GM19455 (cell line): Measurements from ENCODE around the gene TMEM212.

Experiments used
- ATAC-seq: cut with Tn5 transposase; IDR thresholded peaks from one replicate; pipeline ENCODE4 v1.9.1; 2021; ENCODE audit not compliant: unreplicated experiment

TMEM212 gene

DNA sequence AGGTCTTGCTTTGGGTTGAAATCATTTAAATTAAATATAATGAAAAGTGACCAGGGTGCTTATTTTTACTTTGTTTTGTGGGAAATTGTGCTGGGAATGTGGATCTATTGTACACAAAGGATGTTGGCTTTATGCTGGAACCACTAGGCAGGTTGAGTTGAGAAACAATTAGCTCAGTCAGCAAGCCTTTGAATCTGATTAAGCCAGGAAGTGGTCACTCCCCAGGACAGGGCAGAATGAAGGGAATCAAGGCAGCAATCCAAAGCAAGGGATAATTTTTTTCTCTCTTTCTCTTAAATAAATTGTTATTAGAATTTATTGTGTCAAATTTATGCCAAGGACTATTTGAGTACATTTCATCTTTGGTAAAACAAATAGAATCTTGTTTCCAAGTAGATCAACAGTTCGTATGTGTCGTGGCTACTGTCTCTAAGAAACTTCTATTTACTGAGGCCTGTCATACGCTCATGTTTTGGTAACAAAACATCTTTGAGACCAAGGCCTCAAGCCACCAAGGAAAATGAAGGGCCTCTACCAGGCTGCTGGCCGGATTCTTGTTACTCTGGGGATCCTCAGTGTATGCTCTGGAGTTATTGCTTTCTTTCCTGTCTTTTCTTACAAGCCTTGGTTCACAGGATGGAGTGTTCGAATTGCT, at the start of gene TMEM212:
TSS of gene TMEM212 (plus strand) at position 486 of the 655 bp plus-strand sequence. CDS start at position 521, 35 bp downstream.
- ATAC-seq: no peak

DNA sequence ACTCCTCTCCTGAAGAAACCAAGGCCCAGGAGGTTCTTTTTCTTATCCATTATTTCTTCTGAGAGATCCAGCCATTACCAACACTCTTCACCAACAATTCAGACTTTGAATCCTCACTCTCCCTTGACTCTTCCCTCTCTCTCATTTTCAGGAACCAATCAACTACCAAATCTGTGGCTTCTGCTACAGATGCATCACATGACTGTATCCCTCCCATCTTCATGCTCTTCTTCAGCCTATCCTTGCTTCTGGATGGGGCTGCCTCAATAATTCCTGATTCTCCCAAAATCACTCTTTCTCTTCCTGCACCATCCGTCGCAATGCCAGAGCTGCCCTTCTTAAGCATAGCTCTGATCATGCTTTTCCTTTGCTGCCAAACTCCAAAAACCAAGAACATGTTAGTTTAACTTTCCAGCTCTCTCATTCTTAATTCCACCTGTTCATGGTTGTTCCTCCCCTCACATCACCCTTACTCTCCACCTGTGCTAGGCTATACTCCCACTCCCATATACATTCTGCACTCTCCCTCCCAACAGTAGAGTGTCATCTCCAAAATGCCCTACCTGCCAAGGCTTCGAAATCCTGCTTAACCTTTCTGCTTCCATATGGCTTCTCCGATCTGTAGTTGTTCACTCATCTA, 46.4 kb upstream of the TMEM212 start:
- ATAC-seq: no peak

DNA sequence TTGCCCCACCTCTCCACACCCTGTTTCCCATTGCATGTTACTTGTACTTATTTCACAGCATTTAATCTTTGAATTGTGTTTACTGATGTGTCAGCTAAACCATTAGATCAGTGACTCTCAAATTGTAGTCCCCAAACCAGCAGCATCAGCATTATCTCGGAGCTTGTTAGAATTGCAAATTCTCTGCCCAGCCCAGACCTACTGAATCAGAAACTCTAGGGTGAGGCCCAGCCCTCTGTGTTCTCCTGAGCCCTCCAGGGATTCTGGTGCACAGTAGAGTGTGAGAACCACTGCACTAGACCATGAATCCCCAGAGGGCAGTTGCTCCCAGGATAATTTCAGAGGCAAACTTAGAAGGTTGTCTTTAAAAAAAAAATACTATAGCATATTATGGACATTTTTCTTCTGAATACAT, 45.9 kb upstream of the TMEM212 start:
- no peak for ATAC-seq

DNA sequence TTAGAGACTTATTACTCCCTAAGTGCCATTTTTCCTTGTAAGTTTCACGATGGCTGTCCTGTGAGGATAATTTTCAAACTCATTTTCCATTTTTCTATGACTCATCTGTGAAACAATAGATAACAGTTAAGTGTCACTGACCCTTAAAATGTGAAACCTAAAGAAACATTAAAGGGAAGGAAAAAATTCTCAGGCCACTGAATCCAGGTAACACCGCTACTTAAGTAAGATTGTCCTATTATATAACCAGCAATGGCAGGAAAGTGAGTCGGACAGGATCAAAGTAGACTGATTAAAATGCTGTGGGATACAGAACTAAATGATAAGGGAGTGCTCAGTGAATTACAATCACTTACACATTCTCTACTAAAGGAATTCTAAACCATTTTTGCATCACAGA, 45.3 kb upstream of the TMEM212 start:
- no peak for ATAC-seq

DNA sequence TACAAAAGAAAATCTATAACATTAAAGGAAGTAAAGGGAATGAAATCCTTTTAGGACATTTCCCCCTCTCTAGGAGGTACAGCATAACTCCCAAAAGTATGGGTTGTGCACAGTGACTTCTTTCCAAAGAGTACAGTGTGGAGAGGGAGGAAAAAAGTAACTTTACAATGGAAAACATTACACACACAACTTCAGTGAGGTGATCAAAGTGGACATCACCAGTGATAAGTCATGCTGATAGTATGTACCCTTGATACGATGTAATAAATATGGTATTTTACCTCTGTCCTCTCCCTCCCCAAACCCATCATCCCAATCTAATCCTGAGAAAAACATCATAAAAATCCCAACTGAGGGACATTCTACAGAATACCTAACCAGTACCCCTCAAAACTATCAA, 43.6 kb upstream of the TMEM212 start:
- no peak for ATAC-seq

DNA sequence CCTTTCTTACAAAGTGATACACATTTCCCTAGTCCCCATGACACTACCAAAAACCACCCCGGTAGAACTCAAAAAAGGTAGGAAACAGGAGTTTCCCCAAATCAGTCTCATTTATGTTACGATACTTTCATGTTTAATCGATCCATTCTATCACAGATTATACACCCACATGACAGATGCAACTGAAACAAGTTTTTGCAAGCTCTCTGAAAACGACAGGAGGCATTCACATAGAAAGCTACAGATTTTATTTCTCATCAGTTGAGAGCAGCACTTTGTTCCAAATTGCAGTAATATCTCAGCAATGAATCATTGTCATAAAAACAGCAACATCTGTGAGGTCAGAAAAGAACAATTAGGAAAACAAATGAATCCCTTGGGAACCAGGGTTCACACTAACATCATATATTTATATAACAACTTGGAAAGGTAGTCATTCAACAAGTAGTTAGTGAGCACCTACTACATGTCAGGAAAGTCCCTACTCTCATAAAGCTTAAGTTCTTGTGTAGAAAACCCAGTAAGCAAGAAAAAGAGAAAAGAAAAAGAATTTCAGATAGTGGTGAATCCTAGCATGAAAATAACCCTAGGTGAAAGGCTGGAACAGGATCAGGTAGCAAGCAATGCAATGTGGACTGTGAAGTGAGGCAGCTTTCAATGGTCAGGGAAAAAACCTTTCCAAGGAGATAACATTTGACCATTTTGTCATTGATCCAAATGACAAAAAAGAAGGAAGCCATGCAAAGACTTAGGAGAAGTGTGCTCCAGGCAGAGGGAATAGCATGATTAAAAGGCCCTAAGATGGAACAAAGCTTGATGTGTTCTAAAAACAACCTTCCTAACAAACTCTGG, 41.2 kb upstream of the TMEM212 start:
- ATAC-seq: no peak

DNA sequence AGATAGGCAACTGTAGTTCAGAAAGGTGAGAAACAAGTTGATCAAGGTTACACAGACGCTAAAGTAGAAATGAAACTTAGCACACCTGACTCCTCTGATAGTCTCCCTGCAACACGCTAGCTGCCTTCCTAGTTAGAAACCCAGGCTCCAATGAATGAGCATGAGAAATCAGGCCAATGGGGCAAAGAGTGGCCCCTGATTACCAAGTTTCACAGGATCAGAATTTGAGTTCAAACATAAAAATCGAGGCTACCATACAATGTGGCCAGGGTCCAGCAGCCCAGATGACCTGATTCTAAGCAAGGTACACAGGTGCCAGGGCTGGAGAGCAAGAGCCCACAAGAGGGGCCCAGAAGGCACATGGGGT, 40.6 kb upstream of the TMEM212 start:
- no peak for ATAC-seq

DNA sequence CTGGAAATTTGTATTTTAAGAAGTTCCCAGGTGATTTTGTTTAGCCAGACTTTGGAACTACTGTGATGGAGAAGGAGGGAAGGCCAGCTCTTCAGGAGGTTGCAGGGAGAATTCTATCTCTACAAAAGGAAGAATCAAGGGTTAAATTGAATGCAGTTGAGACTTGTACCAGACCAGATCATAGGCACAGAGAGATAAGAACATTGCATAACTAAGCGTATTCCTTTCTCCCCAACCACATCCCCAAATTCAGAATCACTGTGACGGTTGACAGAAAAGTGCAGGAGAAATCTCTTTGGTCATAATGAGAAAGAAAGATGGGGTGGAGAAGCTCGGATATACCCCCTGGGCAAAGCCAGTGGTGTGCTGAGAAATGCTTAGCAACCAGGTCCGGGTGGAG, 40.1 kb upstream of the TMEM212 start:
- no peak for ATAC-seq

DNA sequence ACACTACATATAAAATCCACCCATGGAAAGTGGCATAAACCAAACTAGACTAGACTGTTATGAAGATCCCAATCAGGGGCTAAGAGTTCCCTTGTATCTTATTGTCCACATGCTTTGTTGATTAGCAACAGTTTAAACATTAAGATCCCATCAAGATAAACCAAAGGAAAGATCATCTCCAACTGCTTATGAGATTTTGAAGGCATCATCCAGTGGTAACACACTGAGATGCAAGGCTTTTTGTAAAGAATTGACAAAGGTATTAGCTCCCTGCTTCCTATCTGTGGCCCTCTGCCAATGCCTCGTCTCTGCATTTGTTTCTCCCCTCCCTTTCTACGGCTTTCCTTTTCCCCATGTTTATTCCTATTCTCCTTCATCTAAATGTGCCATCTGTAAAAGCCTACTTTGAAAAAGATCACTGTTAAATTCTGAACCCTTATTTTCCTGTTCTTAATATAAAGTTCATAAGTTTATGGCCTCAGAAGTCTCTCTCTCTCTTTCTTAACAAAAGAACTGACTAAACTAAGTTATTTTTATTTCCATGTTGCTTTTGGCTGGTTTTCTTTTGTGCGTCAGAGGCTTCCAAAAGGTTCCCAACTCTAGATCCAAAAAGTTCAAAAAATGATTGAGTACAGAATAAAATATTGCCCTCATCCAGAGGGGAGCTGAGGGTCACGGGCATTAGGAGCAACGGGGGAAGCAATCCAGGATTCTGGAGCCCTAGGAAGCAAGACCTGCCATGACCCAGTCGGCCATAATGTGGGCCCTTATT, 38.3 kb upstream of the TMEM212 start:
- no peak for ATAC-seq

DNA sequence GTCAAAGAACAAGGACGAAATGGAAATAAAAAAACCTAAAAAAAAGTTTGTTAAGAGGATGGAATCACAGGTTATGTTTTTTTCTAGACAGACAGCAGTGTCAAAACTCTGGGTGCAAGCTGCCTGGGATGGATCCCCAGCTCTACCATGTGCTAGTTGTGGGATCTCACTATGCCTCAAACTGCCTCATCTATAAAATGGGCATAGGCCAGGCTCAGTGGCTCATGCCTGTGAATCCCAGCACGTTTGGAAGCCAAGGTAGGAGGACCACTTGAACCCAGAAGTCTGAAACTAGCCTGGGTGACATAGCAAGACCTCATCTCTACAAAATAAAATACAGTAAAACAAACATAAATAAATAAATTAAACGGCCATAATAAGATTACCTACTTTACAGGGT, 37.5 kb upstream of the TMEM212 start:
- ATAC-seq: no peak

DNA sequence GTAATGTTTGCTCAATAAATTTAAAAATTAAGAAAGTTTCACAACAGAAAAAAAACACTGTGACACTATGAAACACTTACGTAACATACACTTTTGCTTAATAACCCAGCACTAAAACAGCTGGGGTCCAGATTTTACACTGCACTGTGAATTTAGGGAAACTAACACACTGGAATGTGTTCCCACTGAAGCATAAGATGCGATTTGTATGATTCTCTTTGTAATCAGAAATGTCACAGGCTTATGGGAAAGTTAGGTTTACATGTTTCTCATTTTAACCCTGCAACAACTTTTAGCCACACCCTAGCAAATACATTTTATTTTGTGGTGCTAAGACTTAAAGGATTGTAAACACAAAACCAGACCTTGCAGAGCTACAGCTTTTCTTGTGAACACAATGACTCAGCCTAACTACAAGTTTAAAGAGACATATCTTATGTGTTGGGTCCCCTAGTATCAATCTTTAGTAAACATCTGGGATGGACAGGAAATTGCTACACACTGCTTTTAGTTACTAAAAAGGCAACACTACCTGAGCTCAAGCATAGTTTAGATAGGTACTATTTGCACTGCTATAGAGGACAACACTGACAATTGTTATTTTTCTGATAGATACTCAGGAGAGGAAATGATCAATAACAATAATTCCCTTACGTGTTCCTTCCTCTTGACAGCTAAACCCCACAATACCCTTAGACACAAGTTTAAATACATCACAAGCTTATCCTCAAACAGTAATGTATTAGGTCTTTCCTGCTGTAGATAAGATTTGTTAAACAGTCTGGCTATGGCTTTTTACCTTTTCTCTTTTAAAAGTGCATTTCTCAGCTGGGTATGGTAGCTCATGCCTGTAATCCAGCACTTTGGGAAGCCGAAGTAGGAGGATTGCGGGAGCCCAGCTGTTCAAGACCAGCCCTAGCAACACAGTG, 36.7 kb upstream of the TMEM212 start:
- no peak for ATAC-seq

DNA sequence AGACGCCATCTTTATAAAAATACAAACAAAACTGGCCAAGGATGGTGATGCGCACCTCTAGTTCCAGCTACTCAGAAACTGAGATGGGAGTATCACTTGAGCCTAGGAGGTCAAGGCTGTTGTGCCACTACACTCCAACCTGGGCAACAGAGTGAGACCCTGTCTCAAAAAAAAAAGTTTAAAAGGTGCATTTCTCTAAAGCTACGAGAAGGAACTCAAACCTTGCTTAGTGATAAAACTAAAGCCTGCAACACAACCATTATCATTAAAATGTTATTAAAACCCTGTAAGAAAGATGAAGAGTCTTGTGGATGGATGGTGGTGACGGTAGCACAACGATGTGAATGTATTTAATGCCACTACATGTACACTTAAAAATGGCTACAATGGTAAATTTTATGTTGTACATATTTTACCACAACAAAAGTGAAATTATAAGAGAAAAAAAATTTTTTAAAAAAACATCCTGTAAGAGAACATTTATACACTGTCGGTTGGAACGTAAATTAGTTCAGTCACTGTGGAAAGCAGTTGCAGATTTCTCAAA, 35.9 kb upstream of the TMEM212 start:
- no peak for ATAC-seq

DNA sequence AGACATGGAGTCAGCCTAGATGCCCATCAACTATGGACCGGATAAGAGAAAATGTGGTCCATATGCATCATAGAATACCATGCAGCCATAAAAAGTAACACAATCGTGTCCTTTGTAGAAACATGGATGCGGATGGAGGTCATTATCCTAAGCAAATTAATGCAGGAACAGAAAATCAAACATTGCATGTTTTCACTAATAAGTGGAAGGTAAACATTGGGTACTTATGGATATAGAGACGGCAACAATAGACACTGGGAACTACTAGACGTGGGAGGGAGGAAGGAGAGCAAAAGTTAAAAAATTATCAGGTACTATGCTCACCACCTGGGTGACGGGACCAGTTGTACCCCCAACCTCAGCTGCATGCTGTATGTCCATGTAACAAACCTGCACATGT, 35.3 kb upstream of the TMEM212 start:
- no peak for ATAC-seq

DNA sequence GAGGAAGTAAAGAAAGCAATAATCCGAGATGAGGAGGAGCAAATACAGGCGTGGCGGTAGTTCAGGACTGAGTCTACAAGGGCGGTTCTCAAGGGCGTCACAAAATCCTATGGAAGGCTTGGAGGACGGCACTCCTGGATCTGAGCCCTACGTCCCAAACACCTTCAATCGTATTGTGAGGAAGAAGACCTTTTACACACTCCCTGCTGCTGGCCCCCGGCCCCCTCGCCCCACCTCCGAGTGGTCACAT, 33.6 kb upstream of the TMEM212 start:
- peak; percentile 16 for ATAC-seq

DNA sequence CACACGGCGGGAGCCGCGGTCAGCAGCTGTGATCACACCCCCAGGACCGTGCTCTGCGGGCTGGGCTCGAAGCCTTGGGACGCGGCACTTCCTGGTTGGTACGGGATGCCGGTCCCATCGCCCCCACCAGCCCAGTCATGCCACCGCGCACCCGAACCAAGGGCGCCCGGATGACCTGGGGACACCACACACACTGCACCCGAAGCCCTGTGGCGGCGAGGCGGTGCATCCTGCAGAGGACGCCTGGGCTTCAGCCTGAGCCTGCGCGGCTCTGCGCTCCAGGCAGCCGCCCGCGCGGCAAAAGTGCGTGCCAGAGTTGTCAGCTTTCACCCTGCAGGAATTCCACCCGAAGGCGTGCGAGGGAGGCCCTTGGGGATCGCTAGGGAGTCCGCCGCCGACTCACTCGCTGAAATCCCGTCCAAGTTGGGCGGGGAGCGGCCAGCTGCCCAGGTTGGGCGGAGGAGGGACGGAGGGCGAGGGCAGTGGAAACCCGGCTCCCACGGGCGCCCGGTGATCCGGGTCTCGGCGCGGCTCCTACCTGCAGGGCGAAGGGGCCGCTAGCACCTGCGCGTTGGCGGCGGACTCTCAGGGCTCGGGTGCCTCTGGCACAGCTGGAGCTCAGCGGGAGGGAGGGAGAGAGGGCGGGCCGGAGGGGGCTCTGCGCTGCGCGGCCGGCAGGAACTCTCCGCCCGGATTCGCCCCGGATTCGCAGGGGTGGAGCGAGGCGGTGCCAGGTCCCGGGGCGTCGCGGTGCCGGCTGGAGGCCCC, 33.1 kb upstream of the TMEM212 start, which contains the start of gene PLD1:
TSS of gene PLD1 (minus strand) at position 623 of the 768 bp plus-strand sequence. CDS start 72,432 bp downstream, outside the sequence.
- peak; percentile 72 for ATAC-seq

DNA sequence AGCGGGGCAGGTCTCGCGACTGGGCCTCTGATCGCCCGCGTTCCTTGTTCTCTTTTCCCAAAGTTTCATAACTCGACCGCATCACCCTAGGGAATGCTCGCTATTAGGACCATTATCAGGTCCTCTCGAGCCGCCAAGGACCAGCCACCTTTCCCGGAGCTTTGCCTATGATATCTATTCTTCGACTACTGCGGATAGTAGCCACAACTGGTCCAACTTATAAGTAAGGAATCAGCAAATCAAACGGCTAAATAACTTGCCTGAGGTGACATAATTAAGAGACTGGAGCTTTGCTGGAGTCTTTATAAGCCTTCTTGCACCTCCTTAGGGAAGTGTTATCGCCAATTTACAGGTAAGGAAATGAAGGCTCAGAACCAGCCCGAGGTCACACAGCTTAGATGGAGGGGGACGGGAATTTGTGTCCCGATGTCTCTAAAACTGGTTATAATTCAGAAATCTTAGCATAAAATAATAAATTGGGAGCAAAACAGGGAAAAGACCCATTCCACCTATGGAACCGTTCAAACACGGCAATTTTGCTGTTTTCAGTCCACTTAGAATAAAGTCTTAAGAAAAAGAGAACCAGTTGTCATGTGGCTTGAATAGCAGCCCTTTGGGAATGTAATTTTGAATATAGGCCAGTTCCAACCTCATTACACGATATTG, 32.4 kb upstream of the TMEM212 start:
- ATAC-seq: no peak

DNA sequence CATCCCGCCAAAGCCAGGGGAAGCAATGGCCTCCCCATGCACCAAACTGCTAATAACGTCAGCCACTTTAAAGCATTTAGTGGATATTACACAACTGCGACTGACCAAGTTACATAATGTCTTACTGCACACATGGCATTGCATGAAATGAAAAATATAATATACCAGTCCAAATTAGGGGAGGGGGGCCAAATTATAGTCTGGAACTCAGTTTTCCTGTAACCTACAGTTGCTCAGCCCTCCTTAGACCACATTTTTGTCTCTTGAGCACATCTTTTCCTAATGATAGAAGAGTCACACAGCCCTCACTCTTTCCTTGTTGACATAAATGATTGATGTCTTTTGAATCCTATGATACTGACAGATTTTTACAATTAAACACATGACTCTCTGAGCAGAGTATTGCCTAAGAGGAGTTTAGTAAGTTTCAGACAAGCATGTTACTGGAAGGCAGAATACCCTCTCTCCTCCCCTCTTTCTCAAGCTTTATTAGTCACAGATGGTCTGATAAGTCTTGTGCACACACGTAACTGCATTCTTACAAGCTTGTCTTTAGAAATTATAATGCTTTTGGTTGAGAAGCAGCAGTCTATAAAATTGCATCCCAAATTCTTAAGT, 31.7 kb upstream of the TMEM212 start:
- ATAC-seq: no peak

DNA sequence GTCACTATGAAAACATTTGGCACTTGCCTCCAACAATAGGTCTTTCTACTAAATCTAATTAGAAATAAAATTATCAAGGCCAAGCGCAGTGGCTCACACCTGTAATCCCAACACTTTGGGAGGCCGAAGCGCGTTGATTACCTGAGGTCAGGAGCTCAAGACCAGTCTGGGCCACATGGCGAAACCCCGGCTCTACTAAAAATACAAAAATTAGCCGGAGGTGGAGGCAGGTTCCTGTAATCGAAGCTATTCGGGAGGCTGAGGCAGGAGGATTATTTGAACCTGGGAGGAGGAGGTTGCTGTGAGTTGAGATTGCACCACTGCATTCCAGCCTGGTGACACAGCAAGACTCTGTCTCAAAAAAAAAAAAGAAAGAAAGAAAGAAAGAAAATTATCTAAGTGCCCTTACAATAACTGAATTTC, 31.2 kb upstream of the TMEM212 start:
- no peak for ATAC-seq
